SK-N-SH (cell line): ENCODE results near the gene BARHL2. TPM values are rescaled to one million over a fixed set of nuclear protein-coding genes. Genes with fewer than 3 reads are reported as not detected.
A peak's percentile ranks its signal among the peaks of the same experiment; 100 is the strongest.

Experiments used
- CTCF ChIA-PET: fragments of 300-600, 350-600 bp; formaldehyde crosslinking; extraction: SDS; loops from one replicate; lab custom pipeline; 2021; lab: Yijun Ruan, JAX
- POLR2A ChIA-PET: fragments of 350-600 bp; sonication (Branson Sonifier 250); formaldehyde crosslinking; extraction: SDS; loops from one replicate; lab custom pipeline; 2020; ENCODE audit warnings: antibody characterized with exemption, inconsistent platforms; lab: Yijun Ruan, JAX
- DNase-seq: peaks from one replicate; pipeline ENCODE4 v3.0.0; 2012
- H2AFZ ChIP-seq: fragments of 200-600 bp; sonication (generic); 2 replicates; pipeline ENCODE4 v1.8.1; 2016; ENCODE audit warnings: antibody characterized with exemption, mild to moderate bottlenecking, low read depth
- H3F3A ChIP-seq: fragments of 200-600 bp; sonication (generic); replicated peaks from 2 replicates; pipeline ENCODE3; 2016; ENCODE audit warnings: antibody characterized with exemption, mild to moderate bottlenecking; ENCODE audit not compliant: insufficient read depth
- H3K27ac ChIP-seq, 2 experiments: fragments of 200-500 bp in 1 of 2; fragments of 200-600 bp in 1 of 2; sonication (Bioruptor generic) in 1 of 2; sonication (generic), shearing (Covaris generic) in 1 of 2; 2 replicates each; pipeline versions ENCODE4 v1.5.1 to v1.6.1; 2014 to 2016; ENCODE audit warnings: low read depth in 2 of 2, inconsistent platforms in 1 of 2, low read length in 1 of 2, mild to moderate bottlenecking in 1 of 2, mixed read lengths in 1 of 2
- H3K27me3 ChIP-seq: fragments of 200-600 bp; sonication (generic), shearing (Covaris generic); 2 replicates; pipeline ENCODE4 v1.6.1; 2016; ENCODE audit warnings: mixed run types; ENCODE audit not compliant: insufficient read depth
- H3K36me3 ChIP-seq, 2 experiments: fragments of 200-500 bp in 1 of 2; fragments of 200-600 bp in 1 of 2; sonication (Bioruptor generic) in 1 of 2; sonication (generic) in 1 of 2; replicated peaks in 1 of 2; 2 replicates each; pipeline versions ENCODE3 to v1.5.1; 2014 to 2016; ENCODE audit warnings: low read length in 1 of 2, mild to moderate bottlenecking in 1 of 2; ENCODE audit not compliant: insufficient read depth in 2 of 2, control insufficient read depth in 1 of 2
- H3K4me1 ChIP-seq, 2 experiments: fragments of 200-500 bp in 1 of 2; fragments of 200-600 bp in 1 of 2; sonication (Bioruptor generic) in 1 of 2; sonication (generic), shearing (Covaris generic) in 1 of 2; 2 replicates each; pipeline versions ENCODE4 v1.5.1 to v1.6.1; 2014 to 2016; ENCODE audit warnings: low read depth in 1 of 2, low read length in 1 of 2, mixed run types in 1 of 2; ENCODE audit not compliant: insufficient read depth in 2 of 2, control insufficient read depth in 1 of 2
- H3K4me2 ChIP-seq: fragments of 200-600 bp; sonication (generic), shearing (Covaris generic); 2 replicates; pipeline ENCODE4 v1.6.1; 2017; ENCODE audit warnings: mixed run types
- H3K4me3 ChIP-seq, 2 experiments: fragments of 200-500 bp in 1 of 2; fragments of 200-600 bp in 1 of 2; sonication (Bioruptor generic) in 1 of 2; sonication (generic), shearing (Covaris generic) in 1 of 2; 2 replicates each; pipeline versions ENCODE4 v1.5.1 to v1.8.1; 2014 to 2016; ENCODE audit warnings: low read depth in 2 of 2, inconsistent platforms in 1 of 2, low read length in 1 of 2, mild to moderate bottlenecking in 1 of 2, mixed read lengths in 1 of 2, moderate library complexity in 1 of 2
- H3K79me2 ChIP-seq: fragments of 200-600 bp; sonication (generic); 2 replicates; pipeline ENCODE4 v1.8.1; 2017; ENCODE audit warnings: mild to moderate bottlenecking; ENCODE audit not compliant: insufficient read depth
- H3K9ac ChIP-seq: fragments of 200-600 bp; sonication (generic); 2 replicates; pipeline ENCODE4 v1.6.1; 2017; ENCODE audit warnings: mixed run types
- H3K9me2 ChIP-seq: fragments of 200-600 bp; sonication (generic); 2 replicates; pipeline ENCODE4 v1.6.1; 2017; ENCODE audit warnings: mixed run types
- H3K9me3 ChIP-seq: fragments of 200-600 bp; sonication (generic); 2 replicates; pipeline ENCODE4 v1.6.1; 2017; ENCODE audit warnings: mixed run types, mild to moderate bottlenecking, moderate library complexity
- H4K20me1 ChIP-seq: fragments of 200-600 bp; sonication (generic); 2 replicates; pipeline ENCODE4 v1.6.1; 2017; ENCODE audit warnings: mild to moderate bottlenecking, mixed run types; ENCODE audit not compliant: insufficient read depth
- ELF1 ChIP-seq: IDR thresholded peaks from 2 replicates; pipeline ENCODE4 v1.4.0; 2012
- EZH2phosphoT487 ChIP-seq: fragments of 200-600 bp; sonication (generic); IDR thresholded peaks from 2 replicates; pipeline ENCODE4 v1.6.1; 2017; ENCODE audit warnings: low read depth, mixed run types, mild to moderate bottlenecking, antibody characterized with exemption, moderate library complexity, borderline replicate concordance
- FOXM1 ChIP-seq: IDR thresholded peaks from 2 replicates; pipeline ENCODE4 v1.4.0; 2012; ENCODE audit warnings: low read depth, mild to moderate bottlenecking
- GATA2 ChIP-seq: sonication (generic); formaldehyde crosslinking; IDR thresholded peaks from 2 replicates; pipeline ENCODE4 v1.5.0; 2020; ENCODE audit warnings: mild to moderate bottlenecking, missing genetic modification reagents
- IRF3 ChIP-seq: fragments of 150-350 bp; IDR thresholded peaks from 2 replicates; pipeline ENCODE4 v1.6.1; 2016; ENCODE audit warnings: mild to moderate bottlenecking, low read depth, low read length
- JUND ChIP-seq: IDR thresholded peaks from 2 replicates; pipeline ENCODE4 v1.4.0; 2012
- MAX ChIP-seq: IDR thresholded peaks from 2 replicates; pipeline ENCODE4 v1.4.0; 2012; ENCODE audit warnings: low read depth
- MEF2A ChIP-seq: IDR thresholded peaks from 2 replicates; pipeline ENCODE4 v1.4.0; 2012; ENCODE audit warnings: low read depth, borderline replicate concordance
- MXI1 ChIP-seq: IDR thresholded peaks from 2 replicates; pipeline ENCODE4 v1.6.1; 2012; ENCODE audit warnings: mild to moderate bottlenecking, low read depth, low read length, improper control_type of control experiment
- NFIC ChIP-seq: IDR thresholded peaks from 2 replicates; pipeline ENCODE4 v1.4.0; 2012; ENCODE audit warnings: borderline replicate concordance
- PBX3 ChIP-seq: IDR thresholded peaks from 2 replicates; pipeline ENCODE4; 2012
- RAD21 ChIP-seq: IDR thresholded peaks from 2 replicates; pipeline ENCODE4 v1.6.1; 2012; ENCODE audit warnings: mild to moderate bottlenecking, low read length
- RFX5 ChIP-seq: IDR thresholded peaks from 2 replicates; pipeline ENCODE4 v1.6.1; 2012; ENCODE audit warnings: mild to moderate bottlenecking, improper control_type of control experiment, low read length
- SIN3A ChIP-seq: IDR thresholded peaks from 2 replicates; pipeline ENCODE4 v1.6.1; 2012; ENCODE audit warnings: low read depth, mild to moderate bottlenecking, low read length, moderate library complexity, borderline replicate concordance
- SMC3 ChIP-seq: IDR thresholded peaks from 2 replicates; pipeline ENCODE4 v1.6.1; 2012; ENCODE audit warnings: low read depth, low read length, improper control_type of control experiment
- TAF1 ChIP-seq: IDR thresholded peaks from 2 replicates; pipeline ENCODE4 v1.6.1; 2012; ENCODE audit warnings: low read depth, mild to moderate bottlenecking, low read length, moderate library complexity, borderline replicate concordance
- TCF12 ChIP-seq: IDR thresholded peaks from 2 replicates; pipeline ENCODE4 v1.4.0; 2012
- TEAD4 ChIP-seq: IDR thresholded peaks from 2 replicates; pipeline ENCODE4 v1.4.0; 2012; ENCODE audit warnings: mild to moderate bottlenecking, borderline replicate concordance; ENCODE audit not compliant: insufficient read depth
- USF1 ChIP-seq: IDR thresholded peaks from 2 replicates; pipeline ENCODE4 v1.4.0; 2012; ENCODE audit warnings: low read depth, borderline replicate concordance
- USF2 ChIP-seq: fragments of 150-350 bp; IDR thresholded peaks from 2 replicates; pipeline ENCODE4 v1.6.1; 2017; ENCODE audit warnings: antibody characterized with exemption, low read length, low read depth, borderline replicate concordance
- ZBTB33 ChIP-seq: IDR thresholded peaks from 2 replicates; pipeline ENCODE4 v1.4.0; 2012; ENCODE audit warnings: low read depth, borderline replicate concordance
- WGBS: methylation state at CpG from one replicate; pipeline ENCODE4 v1.1.6; 2017; ENCODE audit warnings: low lambda C conversion rate; 5-methylcytosine and 5-hydroxymethylcytosine counted together
- polyA plus RNA-seq, 3 experiments: library from polyadenylated mRNA; depleted of rRNA; stranded (reverse); fragments of >200 nt; gene quantifications; 2 replicates each; pipeline ENCODE4 v1.2.3, GENCODE V29; 2012

BARHL2 gene
- polyA plus RNA-seq, 1 of the 3 experiments (the other 2 are of a cell fraction): not detected

- H4K20me1 ChIP-seq: no peaks in the 10 kb centered on the region
- CTCF ChIA-PET: interaction anchor here (1.0 to 1.8 kb wide), 6 partner anchors 8 to 441 kb away, joined by 3 to 7 read pairs (median 4); partner anchors contain the start of genes BARHL2 and ZNF644
- 13% methylated on average over 42 of the region's 52 CpGs for WGBS
- TF ChIP-seq RAD21 (no peak), ZBTB33 (no peak), EZH2phosphoT487 (peak; percentile 79; the same call in 1 of the 2 replicates), TCF12 (no peak), ELF1 (no peak), MXI1 (no peak)
- TF ChIP-seq, all 33 proteins: peak for 1
- Histone ChIP-seq H3K4me3 (peak overlapping the region; percentile 9 to 41; a peak in 3 of 4 replicates), H3F3A (peaks cover 5% of the 10 kb centered on the region), H3K79me2 (no peaks in the 10 kb centered on the region), H3K4me1 (peaks cover 3 to 12% of the 10 kb centered on the region in 2 experiments; a peak in 2 of 4 replicates), H3K4me2 (peak overlapping the region; percentile 82), H2AFZ (peak overlapping the region; percentile 64; the same call in 1 of the 2 replicates), H3K36me3 (no peaks in the 10 kb centered on the region), H3K9me3 (no peaks in the 10 kb centered on the region), H3K9me2 (no peaks in the 10 kb centered on the region), H3K9ac (no peak overlapping the region), H3K27ac (no peak overlapping the region), H3K27me3 (peaks cover 96% of the 10 kb centered on the region)
- DNase-seq: no peak
- POLR2A ChIA-PET: interaction anchor here (1.1 kb wide), 1 partner anchor 126 kb away, joined by 3 read pairs; no protein-coding TSS in a partner anchor
These were observed 8.0 kb upstream of the BARHL2 start for GRCh38 chr1:90724926-90725656.

GRCh38 chr1:90724361-90724760 lies 7.3 kb upstream of the BARHL2 start:
- ChIA-PET POLR2A (no interaction called here), CTCF (interaction anchor here (1.2 to 4.9 kb wide), 4 partner anchors 14 to 297 kb away, joined by 3 to 23 read pairs (median 4); partner anchors contain the start of gene ZNF644)
- DNase-seq: no peak
- Histone ChIP-seq H3K4me2 (no peak overlapping the region), H3K79me2 (no peaks in the 10 kb centered on the region), H3K27ac (no peak overlapping the region), H3F3A (peaks cover 5% of the 10 kb centered on the region), H3K36me3 (no peaks in the 10 kb centered on the region), H2AFZ (no peak overlapping the region), H3K9ac (no peak overlapping the region), H3K4me3 (no peak overlapping the region), H3K9me3 (no peaks in the 10 kb centered on the region), H3K9me2 (no peaks in the 10 kb centered on the region), H3K4me1 (peaks cover 3 to 12% of the 10 kb centered on the region in 2 experiments; a peak in 2 of 4 replicates), H3K27me3 (peaks cover 96% of the 10 kb centered on the region), H4K20me1 (no peaks in the 10 kb centered on the region)
- 8% methylated on average over 19 of the region's 19 CpGs for WGBS
- no peak for TF ChIP-seq USF2
- no peak for TF ChIP-seq MAX
- no peak for TF ChIP-seq IRF3
- no peak for TF ChIP-seq RFX5
- no peak for TF ChIP-seq MXI1
- TF ChIP-seq FOXM1: no peak
- TF ChIP-seq TEAD4: no peak
- no peak for TF ChIP-seq SIN3A
- TF ChIP-seq USF1: no peak
- TF ChIP-seq PBX3: no peak
- no peak for TF ChIP-seq TCF12
- TF ChIP-seq MEF2A: no peak
- TF ChIP-seq TAF1: no peak
- no peak for TF ChIP-seq SMC3
- TF ChIP-seq JUND: no peak
- TF ChIP-seq NFIC: no peak
- TF ChIP-seq GATA2 (CRISPR knock-in tag): no peak
